ENCODE results near the gene LGALS9. TPM values are rescaled to one million over a fixed set of nuclear protein-coding genes. Genes with fewer than 3 reads are reported as not detected.

Gene LGALS9
- total RNA-seq, result 10 to 100 TPM in 1 of 8 experiments, 1 to 10 TPM in 4, under 1 TPM in 3; 0.16 to 21.7 (median 1.6) TPM

GRCh38 chr17:27630607-27631410, at the start of gene LGALS9:
Gene LGALS9 (plus strand): TSS chr17:27631188. CDS start chr17:27631266, 78 bp downstream.
- in situ Hi-C loops (cut with MboI; ENCODE audit: low pct_unique_long_range_greater_than_20kb in 2 of 9, low sequenced_read_pairs in 9 of 9, unreplicated experiment in 9 of 9), result loop anchor here in 2 of 9 experiments (25.0 kb wide), 4 partner anchors 94 to 369 kb away; no protein-coding TSS in a partner anchor
- 45 to 100% (median 62%) methylated on average over 1 to 10 of the region's 10 CpGs; no CpG with 5 or more reads in 3 of the 10 experiments for WGBS, 10 experiments
- no peaks in the 10 kb centered on the region for H3K4me1 ChIP-seq (replicated peaks in 1 of 2)
- no peak within 1 kb of the TSS for H3K4me3 ChIP-seq
- peak in 3 of 8 experiments; percentile 31 to 54 (median 43) for ATAC-seq (replicated peaks in 6 of 8)
- H3K27ac ChIP-seq, result no peak within 1 kb of the TSS

- in situ Hi-C loops (cut with MboI; ENCODE audit: low pct_unique_long_range_greater_than_20kb in 2 of 9, low sequenced_read_pairs in 9 of 9, unreplicated experiment in 9 of 9), result loop anchor here in 6 of 9 experiments (25.0 kb wide), 5 partner anchors 120 to 345 kb away; partner anchors contain the start of gene KSR1 (in 4 of the 6)
- ATAC-seq (replicated peaks in 6 of 8), result no peak
- Histone ChIP-seq H3K27ac (no peak overlapping the region), H3K4me3 (no peak overlapping the region), H3K4me1 (replicated peaks in 1 of 2) (peaks cover 0 to 3% of the 10 kb centered on the region in 2 donors)
- 80% methylated on average over 1 of the region's 18 CpGs; no CpG with 5 or more reads in 9 of the 10 experiments for whole genome bisulfite sequencing, 10 experiments
These were observed 48.3 kb upstream of the LGALS9 start for GRCh38 chr17:27582696-27583095.

DNA sequence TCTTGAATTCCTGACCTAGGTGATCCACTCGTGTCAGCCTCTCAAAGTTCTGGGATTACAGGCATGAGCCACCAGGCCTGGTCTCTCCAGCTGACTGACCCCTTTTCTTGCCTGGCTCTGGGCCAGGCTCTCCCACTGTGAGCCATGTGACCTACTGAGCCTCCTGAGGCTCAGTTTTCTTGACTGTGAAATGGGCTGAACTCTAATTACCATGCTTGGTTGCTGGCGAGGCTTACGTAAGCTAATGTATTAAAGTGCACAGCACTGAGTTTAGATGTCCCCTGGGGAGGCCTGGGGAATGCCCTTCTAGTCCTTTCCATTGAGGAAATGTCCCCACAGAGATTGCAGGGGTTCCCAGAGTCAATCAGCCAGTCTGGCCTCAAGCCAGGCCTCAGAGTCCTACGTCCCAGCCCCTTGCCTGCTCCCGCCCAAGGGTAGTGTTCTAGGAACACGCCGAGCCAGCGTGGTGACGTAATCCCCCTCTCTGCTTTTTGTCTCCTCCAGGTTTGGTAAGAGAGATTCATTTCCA, 45.8 kb upstream of the LGALS9 start:
- Histone ChIP-seq H3K27ac (no peak overlapping the region), H3K4me1 (replicated peaks in 1 of 2) (no peaks in the 10 kb centered on the region), H3K4me3 (no peak overlapping the region)
- in situ Hi-C loops (cut with MboI; ENCODE audit: low pct_unique_long_range_greater_than_20kb in 2 of 9, low sequenced_read_pairs in 9 of 9, unreplicated experiment in 9 of 9), result loop anchor here in 6 of 9 experiments (25.0 kb wide), 5 partner anchors 123 to 348 kb away; partner anchors contain the start of gene KSR1 (in 4 of the 6)
- no peak for ATAC-seq (replicated peaks in 6 of 8)
- WGBS, 10 experiments, result 0 to 87% (median 83%) methylated on average over 1 to 5 of the region's 9 CpGs; no CpG with 5 or more reads in 5 of the 10 experiments

- Histone ChIP-seq H3K4me1 (replicated peaks in 1 of 2) (no peaks in the 10 kb centered on the region), H3K27ac (no peak overlapping the region), H3K4me3 (no peak overlapping the region)
- in situ Hi-C loops (cut with MboI; ENCODE audit: low pct_unique_long_range_greater_than_20kb in 2 of 9, low sequenced_read_pairs in 9 of 9, unreplicated experiment in 9 of 9), result loop anchor here in 6 of 9 experiments (25.0 kb wide), 5 partner anchors 123 to 348 kb away; partner anchors contain the start of gene KSR1 (in 4 of the 6)
- 75 to 100% (median 83%) methylated on average over 1 of the region's 5 CpGs; no CpG with 5 or more reads in 7 of the 10 experiments for WGBS, 10 experiments
- ATAC-seq (replicated peaks in 6 of 8), result peak in 1 of 8 experiments; percentile 7
These were observed 45.2 kb upstream of the LGALS9 start for GRCh38 chr17:27585792-27586191.

DNA sequence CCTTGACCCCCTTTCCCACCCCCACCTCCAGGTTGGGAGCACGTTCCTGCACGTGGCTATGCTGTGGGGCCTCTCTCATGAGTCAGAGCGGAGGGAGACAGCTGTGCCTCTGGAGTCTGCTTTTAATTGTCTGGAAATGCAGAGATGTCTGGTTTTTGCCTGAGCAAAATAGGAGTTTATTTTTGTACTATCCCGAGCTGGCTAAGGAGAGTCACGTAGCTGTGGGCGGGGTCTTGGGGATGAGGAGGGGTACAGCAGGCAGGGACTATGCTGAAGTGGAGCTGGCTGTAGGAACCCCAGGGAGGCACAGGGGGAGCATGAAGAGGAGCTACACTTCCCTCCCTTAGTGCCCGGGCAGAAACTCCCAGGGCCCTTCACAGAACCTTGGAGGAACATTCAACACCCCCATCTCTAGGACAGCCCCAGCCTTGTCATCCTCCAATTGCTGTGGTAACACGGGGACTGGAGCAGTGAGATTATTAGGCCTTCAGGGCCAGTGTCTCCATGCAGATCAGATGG, 44.7 kb upstream of the LGALS9 start:
- WGBS, 10 experiments, result 100% methylated on average over 1 of the region's 8 CpGs; no CpG with 5 or more reads in 9 of the 10 experiments
- Histone ChIP-seq H3K27ac (no peak overlapping the region), H3K4me3 (no peak overlapping the region), H3K4me1 (replicated peaks in 1 of 2) (no peaks in the 10 kb centered on the region)
- in situ Hi-C loops (cut with MboI; ENCODE audit: low pct_unique_long_range_greater_than_20kb in 2 of 9, low sequenced_read_pairs in 9 of 9, unreplicated experiment in 9 of 9), result loop anchor here in 6 of 9 experiments (25.0 kb wide), 5 partner anchors 124 to 349 kb away; partner anchors contain the start of gene KSR1 (in 4 of the 6)
- peak in 6 of 8 experiments; percentile 19 to 83 (median 42) for ATAC-seq (replicated peaks in 6 of 8)

DNA sequence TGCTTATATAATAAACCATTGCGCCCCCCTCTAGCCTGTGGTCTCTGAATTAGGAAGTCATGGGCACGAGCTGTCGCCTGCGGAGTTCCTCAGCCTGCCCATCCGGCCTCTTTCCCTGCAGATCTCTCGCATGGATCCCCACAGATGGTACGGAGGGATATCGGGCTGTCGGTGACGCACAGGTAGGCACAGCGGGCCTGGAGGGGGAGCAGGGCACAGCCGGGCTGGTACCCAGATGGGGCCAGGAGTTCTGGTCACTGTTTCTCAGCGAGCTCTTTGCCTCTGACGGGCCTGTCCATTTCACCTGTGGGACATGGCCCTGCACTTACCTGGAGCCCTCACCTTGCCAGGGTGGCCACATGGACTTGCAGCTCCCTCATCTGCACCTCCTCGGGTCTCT, 42.6 kb upstream of the LGALS9 start:
- WGBS, 10 experiments, result 87 to 89% (median 88%) methylated on average over 9 to 10 of the region's 15 CpGs; no CpG with 5 or more reads in 7 of the 10 experiments
- ATAC-seq (replicated peaks in 6 of 8), result no peak
- Histone ChIP-seq H3K27ac (no peak overlapping the region), H3K4me3 (no peak overlapping the region), H3K4me1 (replicated peaks in 1 of 2) (no peaks in the 10 kb centered on the region)
- in situ Hi-C loops (cut with MboI; ENCODE audit: low pct_unique_long_range_greater_than_20kb in 2 of 9, low sequenced_read_pairs in 9 of 9, unreplicated experiment in 9 of 9), result loop anchor here in 6 of 9 experiments (25.0 kb wide), 5 partner anchors 126 to 351 kb away; partner anchors contain the start of gene KSR1 (in 4 of the 6)

DNA sequence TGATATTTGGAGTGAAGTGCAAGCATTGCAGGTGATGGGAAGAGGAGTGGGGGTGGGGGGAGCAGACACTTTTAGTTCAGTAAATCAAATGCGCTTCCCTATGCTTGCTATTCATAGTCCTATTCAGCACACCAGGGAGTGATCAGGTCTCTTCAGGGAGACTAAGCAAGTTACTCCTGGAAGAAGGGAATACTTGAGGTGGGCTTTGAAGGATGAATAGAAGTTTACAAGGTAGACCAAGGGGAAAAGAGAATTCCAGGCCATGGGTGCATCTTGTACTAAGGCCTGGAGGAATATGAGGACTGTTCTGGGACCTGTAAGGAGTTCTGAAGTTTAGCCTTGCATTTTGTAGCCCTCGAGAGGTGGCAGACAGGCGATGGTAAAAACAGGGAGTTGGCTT, 40.1 kb upstream of the LGALS9 start:
- ATAC-seq (replicated peaks in 6 of 8), result no peak
- Histone ChIP-seq H3K4me3 (no peak overlapping the region), H3K27ac (no peak overlapping the region), H3K4me1 (replicated peaks in 1 of 2) (no peaks in the 10 kb centered on the region)
- in situ Hi-C loops (cut with MboI; ENCODE audit: low pct_unique_long_range_greater_than_20kb in 2 of 9, low sequenced_read_pairs in 9 of 9, unreplicated experiment in 9 of 9), result loop anchor here in 7 of 9 experiments (10.0 to 25.0 kb wide), 7 partner anchors 56 to 354 kb away; partner anchors contain the start of gene KSR1 (in 4 of the 7)
- WGBS, 10 experiments, result 83 to 100% (median 100%) methylated on average over 1 to 2 of the region's 3 CpGs; no CpG with 5 or more reads in 5 of the 10 experiments

DNA sequence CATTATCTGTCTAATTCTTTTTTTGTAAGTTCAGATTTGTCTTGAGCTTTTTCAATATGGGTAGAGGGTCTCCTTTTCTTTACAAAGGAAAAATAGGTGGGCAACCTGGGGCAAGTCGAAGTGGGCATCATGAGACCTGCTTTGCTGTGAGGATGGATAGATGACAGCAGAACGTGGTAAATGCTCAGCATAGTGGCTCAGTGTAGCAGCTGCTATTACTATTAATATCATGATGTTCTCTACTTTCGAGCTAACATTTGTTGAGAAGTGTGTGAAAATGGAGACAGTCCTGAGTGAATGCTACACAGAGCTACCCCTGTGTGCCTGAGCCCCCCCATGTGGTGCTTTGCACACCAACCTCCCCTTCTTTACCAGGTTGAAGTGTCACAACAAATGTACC, 39.0 kb upstream of the LGALS9 start:
- no peak for ATAC-seq (replicated peaks in 6 of 8)
- 86 to 100% (median 96%) methylated on average over 1 to 2 of the region's 3 CpGs; no CpG with 5 or more reads in 6 of the 10 experiments for WGBS, 10 experiments
- Histone ChIP-seq H3K4me1 (replicated peaks in 1 of 2) (no peaks in the 10 kb centered on the region), H3K4me3 (no peak overlapping the region), H3K27ac (no peak overlapping the region)
- in situ Hi-C loops (cut with MboI; ENCODE audit: low pct_unique_long_range_greater_than_20kb in 2 of 9, low sequenced_read_pairs in 9 of 9, unreplicated experiment in 9 of 9), result loop anchor here in 7 of 9 experiments (10.0 to 25.0 kb wide), 7 partner anchors 57 to 355 kb away; partner anchors contain the start of gene KSR1 (in 4 of the 7)

GRCh38 chr17:27593232-27593856, 37.6 kb upstream of the LGALS9 start:
- no peak overlapping the region for H3K27ac ChIP-seq
- in situ Hi-C loops (cut with MboI; ENCODE audit: low pct_unique_long_range_greater_than_20kb in 2 of 9, low sequenced_read_pairs in 9 of 9, unreplicated experiment in 9 of 9), result loop anchor here in 7 of 9 experiments (10.0 to 25.0 kb wide), 7 partner anchors 59 to 356 kb away; partner anchors contain the start of gene KSR1 (in 4 of the 7)
- WGBS, 10 experiments, result 72 to 93% (median 90%) methylated on average over 3 to 9 of the region's 9 CpGs; no CpG with 5 or more reads in 6 of the 10 experiments
- no peak for ATAC-seq (replicated peaks in 6 of 8)
- peaks cover 0 to under 1% of the 10 kb centered on the region in 2 donors for H3K4me1 ChIP-seq (replicated peaks in 1 of 2)
- no peak overlapping the region for H3K4me3 ChIP-seq

GRCh38 chr17:27593857-27594255, 37.1 kb upstream of the LGALS9 start:
- in situ Hi-C loops (cut with MboI; ENCODE audit: low pct_unique_long_range_greater_than_20kb in 2 of 9, low sequenced_read_pairs in 9 of 9, unreplicated experiment in 9 of 9), result loop anchor here in 7 of 9 experiments (10.0 to 25.0 kb wide), 7 partner anchors 59 to 357 kb away; partner anchors contain the start of gene KSR1 (in 4 of the 7)
- H3K4me3 ChIP-seq, result no peak overlapping the region
- no peak overlapping the region for H3K27ac ChIP-seq
- WGBS, 10 experiments, result 64 to 100% (median 100%) methylated on average over 2 of the region's 3 CpGs; no CpG with 5 or more reads in 7 of the 10 experiments
- H3K4me1 ChIP-seq (replicated peaks in 1 of 2), result peaks cover 0 to 5% of the 10 kb centered on the region in 2 donors
- no peak for ATAC-seq (replicated peaks in 6 of 8)

GRCh38 chr17:27595208-27595607, 35.8 kb upstream of the LGALS9 start:
- no peak overlapping the region for H3K4me3 ChIP-seq
- no peak for ATAC-seq (replicated peaks in 6 of 8)
- in situ Hi-C loops (cut with MboI; ENCODE audit: low pct_unique_long_range_greater_than_20kb in 2 of 9, low sequenced_read_pairs in 9 of 9, unreplicated experiment in 9 of 9), result loop anchor here in 7 of 9 experiments (10.0 to 25.0 kb wide), 7 partner anchors 60 to 358 kb away; partner anchors contain the start of gene KSR1 (in 4 of the 7)
- WGBS, 10 experiments, result 89 to 100% (median 100%) methylated on average over 1 to 2 of the region's 2 CpGs; no CpG with 5 or more reads in 5 of the 10 experiments
- peaks cover 0 to 5% of the 10 kb centered on the region in 2 donors for H3K4me1 ChIP-seq (replicated peaks in 1 of 2)
- H3K27ac ChIP-seq, result no peak overlapping the region

DNA sequence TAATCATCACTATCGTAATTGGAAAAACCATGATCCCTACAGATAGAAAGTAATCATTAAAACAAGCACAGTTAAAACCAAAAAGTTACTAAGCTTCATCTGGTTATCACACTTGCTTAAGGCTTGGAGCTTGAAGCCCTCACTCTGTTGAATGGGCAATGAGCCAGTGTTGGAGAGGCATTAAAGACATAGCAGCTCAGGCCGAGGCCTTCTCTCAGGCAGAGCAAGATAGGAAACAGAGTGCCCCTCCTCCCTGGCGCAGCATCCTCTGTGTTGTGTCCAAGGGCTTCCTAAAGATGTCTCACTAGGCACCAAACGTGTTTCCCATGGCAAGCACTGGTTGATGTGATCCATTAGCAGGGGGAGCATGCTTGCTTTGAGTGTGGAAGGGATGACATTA, 34.9 kb upstream of the LGALS9 start:
- WGBS, 10 experiments, result 17 to 95% (median 81%) methylated on average over 1 to 3 of the region's 4 CpGs; no CpG with 5 or more reads in 4 of the 10 experiments
- no peak for ATAC-seq (replicated peaks in 6 of 8)
- H3K27ac ChIP-seq, result no peak overlapping the region
- no peak overlapping the region for H3K4me3 ChIP-seq
- H3K4me1 ChIP-seq (replicated peaks in 1 of 2), result peaks cover 0 to 11% of the 10 kb centered on the region in 2 donors
- in situ Hi-C loops (cut with MboI; ENCODE audit: low pct_unique_long_range_greater_than_20kb in 2 of 9, low sequenced_read_pairs in 9 of 9, unreplicated experiment in 9 of 9), result loop anchor here in 7 of 9 experiments (10.0 to 25.0 kb wide), 7 partner anchors 61 to 359 kb away; partner anchors contain the start of gene KSR1 (in 4 of the 7)

Data from motor neuron (in vitro differentiated cells).